ENCODE measurements around the gene NEUROG1. TPM values are rescaled to one million over a fixed set of nuclear protein-coding genes. Genes with fewer than 3 reads are reported as not detected.
A peak's percentile ranks its signal among the peaks of the same experiment; 100 is the strongest.
"Not testable (repeated sequence)": the region's sequence is repeated elsewhere in the genome, so short reads cannot be mapped to it uniquely, and the experiment has no call there.

The NEUROG1 gene
- total RNA-seq, 3 donors from 2014 or later (not counting 1 experiment from before 2014, with no cell fraction given) = not detected

DNA sequence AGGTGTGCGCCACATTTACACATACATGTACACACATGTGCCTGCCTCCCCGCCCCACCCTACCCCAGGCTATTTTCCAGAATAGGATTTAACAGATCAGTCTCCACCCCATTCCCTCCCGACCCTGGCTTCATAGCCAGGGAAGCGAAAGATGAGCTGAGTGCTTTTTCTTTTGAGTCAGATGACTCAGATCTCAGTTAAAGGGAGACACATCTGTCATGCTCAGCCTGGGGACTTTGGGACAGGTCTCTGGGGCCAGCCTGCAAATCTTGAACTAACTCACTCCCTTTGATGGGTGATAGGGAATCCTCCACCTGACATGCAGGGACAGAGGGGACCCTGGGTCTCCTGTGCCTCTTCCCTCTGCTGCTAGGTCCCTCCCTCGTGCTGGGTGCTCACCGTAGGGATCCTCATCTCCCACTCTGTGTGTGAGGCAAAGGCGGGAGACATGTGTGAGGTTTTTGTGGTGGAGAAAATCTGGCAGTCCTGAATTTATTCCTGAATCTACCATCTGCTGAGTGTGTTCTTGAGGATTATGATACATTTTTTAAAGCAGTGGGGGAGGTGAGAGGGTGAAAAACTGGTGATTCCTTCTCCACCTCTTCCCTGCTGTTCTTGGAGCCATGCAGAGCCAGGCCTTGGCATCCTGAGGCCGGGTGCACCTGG, 37.7 kb downstream of the NEUROG1 start:
- H3K4me3 ChIP-seq (ENCODE audit: low read length) = no peak overlapping the region
- Mint-ChIP-seq H3K4me3 (no peak overlapping the region), H3K27me3 (ENCODE audit: low read depth in 2 of 2) (peaks cover 22 to 48% of the 10 kb centered on the region in 2 donors), H3K27ac (no peak overlapping the region), H3K4me1 (no peaks in the 10 kb centered on the region), H3K36me3 (no peaks in the 10 kb centered on the region), H3K9me3 (no peaks in the 10 kb centered on the region)
- WGBS (ENCODE audit: insufficient coverage) = 80% methylated on average over 8 of the region's 8 CpGs
- intact Hi-C loops (cut with micrococcal nuclease) = no loop called here
- H3K36me3 ChIP-seq (ENCODE audit: control insufficient read depth, insufficient read depth, low read length) = no peaks in the 10 kb centered on the region
- peak in 1 of 2 donors; percentile 4 for DNase-seq
- H3K27ac ChIP-seq (ENCODE audit: low read length) = no peak overlapping the region
- H3K4me1 ChIP-seq (ENCODE audit: control insufficient read depth, insufficient read depth, low read length) = no peaks in the 10 kb centered on the region
- H3K9me3 ChIP-seq (ENCODE audit: control insufficient read depth, insufficient read depth, low read length) = no peaks in the 10 kb centered on the region
- H3K27me3 ChIP-seq (ENCODE audit: control insufficient read depth, insufficient read depth, low read length) = no peaks in the 10 kb centered on the region
- ATAC-seq = no peak
- TF ChIP-seq, protein P1, sequence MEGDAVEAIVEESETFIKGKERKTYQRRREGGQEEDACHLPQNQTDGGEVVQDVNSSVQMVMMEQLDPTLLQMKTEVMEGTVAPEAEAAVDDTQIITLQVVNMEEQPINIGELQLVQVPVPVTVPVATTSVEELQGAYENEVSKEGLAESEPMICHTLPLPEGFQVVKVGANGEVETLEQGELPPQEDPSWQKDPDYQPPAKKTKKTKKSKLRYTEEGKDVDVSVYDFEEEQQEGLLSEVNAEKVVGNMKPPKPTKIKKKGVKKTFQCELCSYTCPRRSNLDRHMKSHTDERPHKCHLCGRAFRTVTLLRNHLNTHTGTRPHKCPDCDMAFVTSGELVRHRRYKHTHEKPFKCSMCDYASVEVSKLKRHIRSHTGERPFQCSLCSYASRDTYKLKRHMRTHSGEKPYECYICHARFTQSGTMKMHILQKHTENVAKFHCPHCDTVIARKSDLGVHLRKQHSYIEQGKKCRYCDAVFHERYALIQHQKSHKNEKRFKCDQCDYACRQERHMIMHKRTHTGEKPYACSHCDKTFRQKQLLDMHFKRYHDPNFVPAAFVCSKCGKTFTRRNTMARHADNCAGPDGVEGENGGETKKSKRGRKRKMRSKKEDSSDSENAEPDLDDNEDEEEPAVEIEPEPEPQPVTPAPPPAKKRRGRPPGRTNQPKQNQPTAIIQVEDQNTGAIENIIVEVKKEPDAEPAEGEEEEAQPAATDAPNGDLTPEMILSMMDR (IDR thresholded peaks at IDR 0.05) = no peak

GRCh38 chr5:135495531-135495930, 40.2 kb downstream of the NEUROG1 start:
- not testable (repeated sequence) for DNase-seq
- H3K27me3 Mint-ChIP-seq (ENCODE audit: low read depth in 2 of 2) = peaks cover 28% of the 10 kb centered on the region in 2 donors

GRCh38 chr5:135494196-135494595, 41.6 kb downstream of the NEUROG1 start:
- DNase-seq (no peak), ATAC-seq (no peak)
- Histone ChIP-seq H3K27me3 (ENCODE audit: control insufficient read depth, insufficient read depth, low read length) (peaks cover 15% of the 10 kb centered on the region), H3K9me3 (ENCODE audit: control insufficient read depth, insufficient read depth, low read length) (no peaks in the 10 kb centered on the region), H3K27ac (ENCODE audit: low read length) (no peak overlapping the region), H3K36me3 (ENCODE audit: control insufficient read depth, insufficient read depth, low read length) (no peaks in the 10 kb centered on the region), H3K4me1 (ENCODE audit: control insufficient read depth, insufficient read depth, low read length) (no peaks in the 10 kb centered on the region), H3K4me3 (ENCODE audit: low read length) (no peak overlapping the region)
- no peak overlapping the region for H3K4me3 Mint-ChIP-seq
- H3K36me3 Mint-ChIP-seq = no peaks in the 10 kb centered on the region
- WGBS (ENCODE audit: insufficient coverage) = 91% methylated on average over 5 of the region's 5 CpGs
- TF ChIP-seq, protein P1 (IDR thresholded peaks at IDR 0.05) = no peak
- no peak overlapping the region for H3K27ac Mint-ChIP-seq
- intact Hi-C loops (cut with micrococcal nuclease) = no loop called here
- peaks cover 38% of the 10 kb centered on the region in 2 donors for H3K27me3 Mint-ChIP-seq (ENCODE audit: low read depth in 2 of 2)
- H3K9me3 Mint-ChIP-seq = no peaks in the 10 kb centered on the region
- peaks cover 0 to 5% of the 10 kb centered on the region in 2 donors for H3K4me1 Mint-ChIP-seq

More at GRCh38 chr5:135495531-135495930, 40.2 kb downstream of the NEUROG1 start:
- H3K27ac ChIP-seq (ENCODE audit: low read length); H3K4me3 Mint-ChIP-seq; H3K27ac Mint-ChIP-seq; H3K4me3 ChIP-seq (ENCODE audit: low read length); H3K36me3 Mint-ChIP-seq; H3K4me1 ChIP-seq (ENCODE audit: control insufficient read depth, insufficient read depth, low read length); H3K36me3 ChIP-seq (ENCODE audit: control insufficient read depth, insufficient read depth, low read length); intact Hi-C loops (cut with micrococcal nuclease); H3K9me3 Mint-ChIP-seq; H3K9me3 ChIP-seq (ENCODE audit: control insufficient read depth, insufficient read depth, low read length); H3K4me1 Mint-ChIP-seq; H3K27me3 ChIP-seq (ENCODE audit: control insufficient read depth, insufficient read depth, low read length); ATAC-seq: not testable (repeated sequence)
- 76% methylated on average over 4 of the region's 4 CpGs for WGBS (ENCODE audit: insufficient coverage)

DNA sequence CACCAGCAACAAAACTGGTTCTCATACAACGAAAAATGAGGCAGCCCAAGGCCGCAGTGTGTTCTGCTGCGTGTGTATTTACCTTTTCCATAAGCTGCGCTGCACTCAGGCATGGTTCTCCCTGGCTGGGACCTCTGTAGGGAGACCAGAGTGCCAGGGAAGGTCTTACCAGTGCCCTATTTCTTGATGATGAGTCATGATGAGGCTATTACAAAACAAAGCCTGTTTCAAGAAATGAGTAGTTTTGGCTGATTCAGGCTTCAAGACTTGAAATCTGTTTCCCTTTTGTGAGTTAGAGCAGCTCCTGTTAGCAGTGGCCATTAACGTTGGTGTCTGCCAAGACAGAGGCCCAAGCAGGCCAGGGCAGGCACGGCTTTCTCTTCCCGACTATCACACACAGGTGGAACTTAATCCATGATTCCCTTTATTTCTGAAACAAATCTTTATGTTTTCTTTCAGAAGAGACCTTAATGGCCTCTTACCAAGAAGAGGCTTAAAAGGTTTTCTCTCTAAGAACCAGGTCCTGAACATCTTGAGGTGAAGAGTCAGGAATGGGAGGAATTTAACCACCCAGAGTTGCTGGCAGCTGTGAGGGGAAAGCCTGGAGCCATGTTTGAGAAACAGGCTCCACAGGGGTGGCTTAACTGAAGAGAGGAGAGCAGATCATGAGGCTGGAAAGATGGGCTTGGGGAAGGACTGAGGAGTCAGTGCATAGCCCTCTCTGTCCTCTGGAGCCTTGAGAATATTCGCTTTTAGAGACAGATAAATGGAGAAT, 42.2 kb downstream of the NEUROG1 start:
- intact Hi-C loops (cut with micrococcal nuclease) = no loop called here
- Histone ChIP-seq H3K4me3 (ENCODE audit: low read length) (no peak overlapping the region), H3K36me3 (ENCODE audit: control insufficient read depth, insufficient read depth, low read length) (no peaks in the 10 kb centered on the region), H3K27me3 (ENCODE audit: control insufficient read depth, insufficient read depth, low read length) (peaks cover 20% of the 10 kb centered on the region), H3K4me1 (ENCODE audit: control insufficient read depth, insufficient read depth, low read length) (no peaks in the 10 kb centered on the region), H3K27ac (ENCODE audit: low read length) (no peak overlapping the region), H3K9me3 (ENCODE audit: control insufficient read depth, insufficient read depth, low read length) (no peaks in the 10 kb centered on the region)
- Mint-ChIP-seq H3K4me1 (peaks cover 0 to 5% of the 10 kb centered on the region in 2 donors), H3K27me3 (ENCODE audit: low read depth in 2 of 2) (peaks cover 40 to 43% of the 10 kb centered on the region in 2 donors), H3K36me3 (no peaks in the 10 kb centered on the region), H3K4me3 (no peak overlapping the region), H3K27ac (no peak overlapping the region), H3K9me3 (no peaks in the 10 kb centered on the region)
- 79% methylated on average over 8 of the region's 8 CpGs for WGBS (ENCODE audit: insufficient coverage)
- DNase-seq (peak in 1 of 2 donors; percentile 1), ATAC-seq (no peak)
- TF ChIP-seq, protein P1 (IDR thresholded peaks at IDR 0.05) = no peak

Data from natural killer cell (primary cell).